ENCODE data around the gene NOP9.

NOP9 gene

GRCh38 chr14:24272467-24272866, 27.2 kb upstream of the NOP9 start:
- H3K79me2 ChIP-seq (ENCODE audit: insufficient read depth, low read length): no peaks in the 10 kb centered on the region
- H3K36me3 ChIP-seq (ENCODE audit: insufficient read depth, low read length): no peaks in the 10 kb centered on the region
- peak overlapping the region; percentile 69 for H3K4me2 ChIP-seq (ENCODE audit: low read length)
- H3K9me2 ChIP-seq (ENCODE audit: low read depth, low read length): no peaks in the 10 kb centered on the region
- H3K4me3 ChIP-seq (ENCODE audit: low read depth, low read length, poor library complexity, severe bottlenecking): peak overlapping the region; percentile 67
- H3K9ac ChIP-seq (ENCODE audit: low read length): peak overlapping the region; percentile 60; the same call in 1 of the 2 replicates
- TF ChIP-seq, protein P1, sequence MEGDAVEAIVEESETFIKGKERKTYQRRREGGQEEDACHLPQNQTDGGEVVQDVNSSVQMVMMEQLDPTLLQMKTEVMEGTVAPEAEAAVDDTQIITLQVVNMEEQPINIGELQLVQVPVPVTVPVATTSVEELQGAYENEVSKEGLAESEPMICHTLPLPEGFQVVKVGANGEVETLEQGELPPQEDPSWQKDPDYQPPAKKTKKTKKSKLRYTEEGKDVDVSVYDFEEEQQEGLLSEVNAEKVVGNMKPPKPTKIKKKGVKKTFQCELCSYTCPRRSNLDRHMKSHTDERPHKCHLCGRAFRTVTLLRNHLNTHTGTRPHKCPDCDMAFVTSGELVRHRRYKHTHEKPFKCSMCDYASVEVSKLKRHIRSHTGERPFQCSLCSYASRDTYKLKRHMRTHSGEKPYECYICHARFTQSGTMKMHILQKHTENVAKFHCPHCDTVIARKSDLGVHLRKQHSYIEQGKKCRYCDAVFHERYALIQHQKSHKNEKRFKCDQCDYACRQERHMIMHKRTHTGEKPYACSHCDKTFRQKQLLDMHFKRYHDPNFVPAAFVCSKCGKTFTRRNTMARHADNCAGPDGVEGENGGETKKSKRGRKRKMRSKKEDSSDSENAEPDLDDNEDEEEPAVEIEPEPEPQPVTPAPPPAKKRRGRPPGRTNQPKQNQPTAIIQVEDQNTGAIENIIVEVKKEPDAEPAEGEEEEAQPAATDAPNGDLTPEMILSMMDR (IDR thresholded peaks at IDR 0.05; ENCODE audit: low read length): no peak
- no peaks in the 10 kb centered on the region for H4K20me1 ChIP-seq (ENCODE audit: insufficient read depth, low read length)
- H2AFZ ChIP-seq (ENCODE audit: low read length): no peak overlapping the region
- no peaks in the 10 kb centered on the region for H3F3A ChIP-seq (ENCODE audit: insufficient read depth, low read length)
- H3K4me1 ChIP-seq (ENCODE audit: insufficient read depth, low read length, severe bottlenecking): peaks cover 46% of the 10 kb centered on the region
- no peaks in the 10 kb centered on the region for H3K9me3 ChIP-seq (ENCODE audit: low read length)
- H3K27ac ChIP-seq (ENCODE audit: low read depth, low read length, poor library complexity, severe bottlenecking): peak overlapping the region; percentile 63
- H3K27me3 ChIP-seq (ENCODE audit: insufficient read depth, low read length): no peaks in the 10 kb centered on the region

- Histone ChIP-seq H3K9me3 (ENCODE audit: low read length) (no peaks in the 10 kb centered on the region), H3K4me1 (ENCODE audit: insufficient read depth, low read length, severe bottlenecking) (peaks cover 53% of the 10 kb centered on the region), H3K9ac (ENCODE audit: low read length) (no peak overlapping the region), H3K9me2 (ENCODE audit: low read depth, low read length) (no peaks in the 10 kb centered on the region), H4K20me1 (ENCODE audit: insufficient read depth, low read length) (no peaks in the 10 kb centered on the region), H3K4me3 (ENCODE audit: low read depth, low read length, poor library complexity, severe bottlenecking) (no peak overlapping the region), H3K79me2 (ENCODE audit: insufficient read depth, low read length) (no peaks in the 10 kb centered on the region), H3K36me3 (ENCODE audit: insufficient read depth, low read length) (no peaks in the 10 kb centered on the region), H2AFZ (ENCODE audit: low read length) (no peak overlapping the region), H3K4me2 (ENCODE audit: low read length) (no peak overlapping the region; the same call in 1 of the 2 replicates), H3F3A (ENCODE audit: insufficient read depth, low read length) (no peaks in the 10 kb centered on the region), H3K27ac (ENCODE audit: low read depth, low read length, poor library complexity, severe bottlenecking) (peak overlapping the region; percentile 58), H3K27me3 (ENCODE audit: insufficient read depth, low read length) (no peaks in the 10 kb centered on the region)
- TF ChIP-seq EZH2 (IDR thresholded peaks at IDR 0.05; ENCODE audit: borderline replicate concordance, low read length): no peak
- TF ChIP-seq, protein P1 (IDR thresholded peaks at IDR 0.05; ENCODE audit: low read length): peak; percentile 20; the same call in 1 of the 2 replicates
Observed at GRCh38 chr14:24273422-24273998, 26.1 kb upstream of the NOP9 start.

GRCh38 chr14:24274101-24274543, 25.5 kb upstream of the NOP9 start:
- Histone ChIP-seq H3K27me3 (ENCODE audit: insufficient read depth, low read length) (no peaks in the 10 kb centered on the region), H4K20me1 (ENCODE audit: insufficient read depth, low read length) (no peaks in the 10 kb centered on the region), H3K4me2 (ENCODE audit: low read length) (no peak overlapping the region; the same call in 1 of the 2 replicates), H3K79me2 (ENCODE audit: insufficient read depth, low read length) (no peaks in the 10 kb centered on the region), H3K36me3 (ENCODE audit: insufficient read depth, low read length) (no peaks in the 10 kb centered on the region), H3K9ac (ENCODE audit: low read length) (no peak overlapping the region; the same call in 1 of the 2 replicates), H3K9me3 (ENCODE audit: low read length) (no peaks in the 10 kb centered on the region), H3K4me3 (ENCODE audit: low read depth, low read length, poor library complexity, severe bottlenecking) (no peak overlapping the region), H3K9me2 (ENCODE audit: low read depth, low read length) (no peaks in the 10 kb centered on the region), H3K27ac (ENCODE audit: low read depth, low read length, poor library complexity, severe bottlenecking) (peak overlapping the region; percentile 58), H3F3A (ENCODE audit: insufficient read depth, low read length) (no peaks in the 10 kb centered on the region), H2AFZ (ENCODE audit: low read length) (no peak overlapping the region), H3K4me1 (ENCODE audit: insufficient read depth, low read length, severe bottlenecking) (peaks cover 55% of the 10 kb centered on the region)
- no peak for TF ChIP-seq EZH2 (IDR thresholded peaks at IDR 0.05; ENCODE audit: borderline replicate concordance, low read length)
- TF ChIP-seq, protein P1 (IDR thresholded peaks at IDR 0.05; ENCODE audit: low read length): no peak
